ENCODE data around the gene PSME2.

Gene PSME2

DNA sequence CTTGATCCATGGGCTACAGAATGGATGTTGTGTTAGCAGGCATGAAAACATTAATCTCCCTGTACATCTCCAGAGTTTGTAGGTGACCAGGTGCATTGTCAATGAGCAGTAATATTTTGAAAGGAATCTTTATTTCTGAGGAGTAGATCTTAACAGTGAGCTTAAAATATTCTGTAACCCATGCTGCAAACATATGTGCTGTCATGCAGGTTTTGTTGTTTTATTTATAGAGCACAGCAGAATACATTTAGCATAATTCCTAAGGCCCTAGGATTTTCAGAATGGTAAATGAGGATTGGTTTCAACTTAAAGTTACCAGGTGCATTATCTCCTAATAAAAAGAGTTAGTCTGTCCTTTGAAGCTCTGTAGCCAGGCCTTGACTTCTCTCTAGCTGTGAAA is 19.5 kb downstream of the PSME2 start:
- no peak overlapping the region for H3K23ac ChIP-seq (ENCODE audit: low read length)
- no peaks in the 10 kb centered on the region for H3K79me1 ChIP-seq (ENCODE audit: low read length)
- no peak overlapping the region for H3K27ac ChIP-seq (ENCODE audit: low read depth, low read length)
- H2BK12ac ChIP-seq (ENCODE audit: low read length) = no peak overlapping the region
- no peak overlapping the region for H3K4me2 ChIP-seq (ENCODE audit: low read length)
- no peaks in the 10 kb centered on the region for H3K4me1 ChIP-seq (ENCODE audit: control insufficient read depth in 1 of 2, insufficient read depth in 2 of 2, low read length in 2 of 2)
- H3K9me3 ChIP-seq (ENCODE audit: insufficient read depth, low read depth, low read length) = no peaks in the 10 kb centered on the region
- H3K14ac ChIP-seq (ENCODE audit: low read length) = no peak overlapping the region
- H2BK120ac ChIP-seq (ENCODE audit: insufficient read depth, low read length, poor library complexity) = no peak overlapping the region
- H3K18ac ChIP-seq (ENCODE audit: low read length) = no peak overlapping the region
- H4K8ac ChIP-seq (ENCODE audit: low read depth, low read length) = no peak overlapping the region
- no peak overlapping the region for H3K4me3 ChIP-seq (ENCODE audit: low read depth, low read length)
- H2BK5ac ChIP-seq (ENCODE audit: low read depth, low read length, poor library complexity) = no peak overlapping the region
- H3K9ac ChIP-seq (ENCODE audit: low read length) = no peak overlapping the region
- no peaks in the 10 kb centered on the region for H3K27me3 ChIP-seq (ENCODE audit: insufficient read depth, low read length)
- H2AK5ac ChIP-seq (ENCODE audit: low read length) = no peak overlapping the region
- no peaks in the 10 kb centered on the region for H3K79me2 ChIP-seq (ENCODE audit: control insufficient read depth, insufficient read depth, low read length, poor library complexity)
- H2AFZ ChIP-seq (ENCODE audit: insufficient read depth, low read length, poor library complexity) = no peak overlapping the region
- no peak overlapping the region for H4K12ac ChIP-seq (ENCODE audit: low read depth, low read length)
- no peak overlapping the region for H4K91ac ChIP-seq (ENCODE audit: low read depth, low read length)
- no peak for DNase-seq
- peaks cover 7 to 17% of the 10 kb centered on the region in 2 experiments for H3K36me3 ChIP-seq (ENCODE audit: control insufficient read depth in 1 of 2, insufficient read depth in 2 of 2, low read length in 2 of 2)
- H3K4ac ChIP-seq (ENCODE audit: low read depth, low read length) = no peak overlapping the region

DNA sequence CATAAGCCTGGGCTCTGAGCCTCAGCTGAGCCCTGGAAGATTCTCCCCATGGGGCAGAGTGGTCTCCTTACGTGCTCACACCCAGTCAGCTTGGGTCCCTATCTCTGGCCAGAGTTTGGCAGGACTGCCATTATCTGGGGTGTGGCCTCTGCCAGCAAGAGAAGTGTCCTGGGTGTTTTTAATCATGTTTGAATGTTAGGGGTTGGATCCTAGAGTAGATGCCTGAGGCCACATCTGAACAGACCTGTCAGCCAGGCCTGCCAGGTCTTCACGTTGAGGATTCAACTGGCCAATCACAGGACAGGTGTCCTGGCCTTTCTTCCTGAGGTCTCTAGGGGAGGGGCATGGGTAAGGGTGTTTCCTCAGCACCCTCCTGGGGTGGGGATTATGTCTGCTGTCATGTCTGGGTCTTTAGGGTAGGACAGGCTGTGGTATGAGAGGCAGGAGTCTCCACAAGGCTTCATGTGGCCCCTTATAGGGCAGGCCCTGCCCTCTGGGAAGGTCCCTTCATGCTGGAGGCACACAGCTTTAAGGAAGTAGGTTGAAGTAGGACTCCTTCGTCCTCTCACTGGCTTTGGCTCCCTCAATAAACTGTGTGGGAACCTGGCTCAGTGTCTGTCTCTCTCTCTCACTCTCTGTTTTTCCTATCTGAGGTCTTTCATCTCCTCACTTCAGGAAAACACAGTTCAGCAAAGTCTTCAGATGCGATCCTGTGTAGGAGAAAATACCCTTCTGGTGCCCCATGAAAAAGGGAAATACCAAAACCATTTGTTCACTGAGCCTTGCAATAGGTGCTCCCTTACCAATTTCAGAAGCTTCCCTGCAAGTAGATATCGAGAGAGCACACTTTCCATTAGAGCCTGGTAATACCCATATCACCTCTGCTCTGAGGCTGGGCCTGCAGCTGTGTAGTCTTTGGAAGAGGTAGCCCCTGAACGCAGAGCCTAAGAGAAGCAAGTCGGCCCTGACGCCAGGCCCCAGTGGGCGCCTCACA is 22.7 kb downstream of the PSME2 start:
- H3K79me1 ChIP-seq (ENCODE audit: low read length) = no peaks in the 10 kb centered on the region

DNA sequence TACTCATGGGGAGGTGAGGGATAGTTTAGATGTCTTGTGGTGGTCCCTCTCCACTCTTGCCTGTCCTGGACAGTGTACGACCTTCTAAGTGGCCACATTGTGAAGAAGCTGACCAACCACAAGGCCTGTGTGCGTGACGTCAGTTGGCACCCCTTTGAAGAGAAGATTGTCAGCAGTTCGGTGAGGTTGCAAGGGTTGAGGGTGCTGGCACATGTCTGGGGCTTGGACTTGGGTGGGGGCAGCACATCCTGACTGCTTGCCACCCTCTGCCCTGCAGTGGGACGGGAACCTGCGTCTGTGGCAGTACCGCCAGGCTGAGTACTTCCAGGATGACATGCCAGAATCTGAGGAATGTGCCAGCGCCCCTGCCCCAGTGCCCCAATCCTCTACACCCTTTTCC is 23.5 kb downstream of the PSME2 start:
- no peak overlapping the region for H3K4me3 ChIP-seq (ENCODE audit: low read depth, low read length)
- H2BK120ac ChIP-seq (ENCODE audit: insufficient read depth, low read length, poor library complexity) = no peak overlapping the region
- no peak overlapping the region for H3K27ac ChIP-seq (ENCODE audit: low read depth, low read length)
- H3K23ac ChIP-seq (ENCODE audit: low read length) = no peak overlapping the region
- H3K79me1 ChIP-seq (ENCODE audit: low read length) = no peaks in the 10 kb centered on the region
- no peak overlapping the region for H3K18ac ChIP-seq (ENCODE audit: low read length)
- H2AK5ac ChIP-seq (ENCODE audit: low read length) = no peak overlapping the region
- H3K9ac ChIP-seq (ENCODE audit: low read length) = no peak overlapping the region
- H2BK5ac ChIP-seq (ENCODE audit: low read depth, low read length, poor library complexity) = no peak overlapping the region
- H4K91ac ChIP-seq (ENCODE audit: low read depth, low read length) = no peak overlapping the region
- DNase-seq = no peak
- no peak overlapping the region for H3K4ac ChIP-seq (ENCODE audit: low read depth, low read length)
- no peaks in the 10 kb centered on the region for H3K27me3 ChIP-seq (ENCODE audit: insufficient read depth, low read length)
- H4K8ac ChIP-seq (ENCODE audit: low read depth, low read length) = no peak overlapping the region
- no peak overlapping the region for H2BK12ac ChIP-seq (ENCODE audit: low read length)
- H3K4me2 ChIP-seq (ENCODE audit: low read length) = no peak overlapping the region
- no peaks in the 10 kb centered on the region for H3K79me2 ChIP-seq (ENCODE audit: control insufficient read depth, insufficient read depth, low read length, poor library complexity)
- WGBS (ENCODE audit: extremely low coverage, insufficient coverage, insufficient read length) = no CpG with 5 or more reads among the region's 8 CpGs
- H3K4me1 ChIP-seq (ENCODE audit: control insufficient read depth in 1 of 2, insufficient read depth in 2 of 2, low read length in 2 of 2) = no peaks in the 10 kb centered on the region
- no peak overlapping the region for H2AFZ ChIP-seq (ENCODE audit: insufficient read depth, low read length, poor library complexity)
- peaks cover 33 to 50% of the 10 kb centered on the region in 2 experiments for H3K36me3 ChIP-seq (ENCODE audit: control insufficient read depth in 1 of 2, insufficient read depth in 2 of 2, low read length in 2 of 2)
- no peak overlapping the region for H4K12ac ChIP-seq (ENCODE audit: low read depth, low read length)
- H3K14ac ChIP-seq (ENCODE audit: low read length) = no peak overlapping the region
- peaks cover 2% of the 10 kb centered on the region for H3K9me3 ChIP-seq (ENCODE audit: insufficient read depth, low read depth, low read length)

More for the DNA sequence above, 22.7 kb downstream of the PSME2 start:
- Histone ChIP-seq H2AFZ (ENCODE audit: insufficient read depth, low read length, poor library complexity) (no peak overlapping the region), H3K9me3 (ENCODE audit: insufficient read depth, low read depth, low read length) (peaks cover 2% of the 10 kb centered on the region), H4K8ac (ENCODE audit: low read depth, low read length) (no peak overlapping the region), H2BK120ac (ENCODE audit: insufficient read depth, low read length, poor library complexity) (no peak overlapping the region), H2BK12ac (ENCODE audit: low read length) (no peak overlapping the region), H3K4ac (ENCODE audit: low read depth, low read length) (no peak overlapping the region), H3K18ac (ENCODE audit: low read length) (no peak overlapping the region), H3K27ac (ENCODE audit: low read depth, low read length) (no peak overlapping the region), H3K4me1 (ENCODE audit: control insufficient read depth in 1 of 2, insufficient read depth in 2 of 2, low read length in 2 of 2) (no peaks in the 10 kb centered on the region), H3K9ac (ENCODE audit: low read length) (no peak overlapping the region), H4K12ac (ENCODE audit: low read depth, low read length) (no peak overlapping the region), H3K4me3 (ENCODE audit: low read depth, low read length) (no peak overlapping the region), H3K79me2 (ENCODE audit: control insufficient read depth, insufficient read depth, low read length, poor library complexity) (no peaks in the 10 kb centered on the region), H3K14ac (ENCODE audit: low read length) (no peak overlapping the region), H3K4me2 (ENCODE audit: low read length) (no peak overlapping the region), H3K23ac (ENCODE audit: low read length) (no peak overlapping the region), H2BK5ac (ENCODE audit: low read depth, low read length, poor library complexity) (no peak overlapping the region), H2AK5ac (ENCODE audit: low read length) (no peak overlapping the region), H3K27me3 (ENCODE audit: insufficient read depth, low read length) (no peaks in the 10 kb centered on the region), H3K36me3 (ENCODE audit: control insufficient read depth in 1 of 2, insufficient read depth in 2 of 2, low read length in 2 of 2) (peaks cover 29 to 43% of the 10 kb centered on the region in 2 experiments), H4K91ac (ENCODE audit: low read depth, low read length) (no peak overlapping the region)
- no CpG with 5 or more reads among the region's 9 CpGs for WGBS (ENCODE audit: extremely low coverage, insufficient coverage, insufficient read length)
- DNase-seq = no peak

DNA sequence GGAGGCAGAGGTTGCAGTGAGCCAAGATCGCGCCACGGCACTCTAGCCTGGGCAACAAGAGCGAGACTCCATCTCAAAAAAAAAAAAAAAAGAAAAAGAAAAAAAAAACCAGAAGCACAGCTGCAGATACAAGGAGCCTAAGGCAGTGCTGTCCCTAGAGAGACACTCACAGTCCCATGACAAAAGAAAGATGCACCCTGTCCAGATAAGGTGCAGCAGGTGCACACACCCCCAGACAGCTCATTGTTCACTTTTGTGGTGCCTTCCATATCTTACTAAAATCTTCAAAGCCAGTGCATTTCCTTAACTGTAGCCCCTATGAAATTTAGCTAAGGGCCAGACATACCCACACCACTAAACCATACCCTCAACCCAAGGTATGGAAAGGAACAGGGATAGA is 24.0 kb downstream of the PSME2 start:
- no peaks in the 10 kb centered on the region for H3K27me3 ChIP-seq (ENCODE audit: insufficient read depth, low read length)
- H3K4me2 ChIP-seq (ENCODE audit: low read length) = no peak overlapping the region
- no peak overlapping the region for H2BK120ac ChIP-seq (ENCODE audit: insufficient read depth, low read length, poor library complexity)
- no peak overlapping the region for H4K91ac ChIP-seq (ENCODE audit: low read depth, low read length)
- no peak overlapping the region for H3K9ac ChIP-seq (ENCODE audit: low read length)
- H3K4ac ChIP-seq (ENCODE audit: low read depth, low read length) = no peak overlapping the region
- no peak overlapping the region for H4K8ac ChIP-seq (ENCODE audit: low read depth, low read length)
- H3K36me3 ChIP-seq (ENCODE audit: control insufficient read depth in 1 of 2, insufficient read depth in 2 of 2, low read length in 2 of 2) = peaks cover 33 to 53% of the 10 kb centered on the region in 2 experiments
- H3K18ac ChIP-seq (ENCODE audit: low read length) = no peak overlapping the region
- no peak overlapping the region for H2AK5ac ChIP-seq (ENCODE audit: low read length)
- DNase-seq = no peak
- no peak overlapping the region for H3K4me3 ChIP-seq (ENCODE audit: low read depth, low read length)
- H3K27ac ChIP-seq (ENCODE audit: low read depth, low read length) = no peak overlapping the region
- H3K79me1 ChIP-seq (ENCODE audit: low read length) = no peaks in the 10 kb centered on the region
- no peaks in the 10 kb centered on the region for H3K4me1 ChIP-seq (ENCODE audit: control insufficient read depth in 1 of 2, insufficient read depth in 2 of 2, low read length in 2 of 2)
- no peak overlapping the region for H3K23ac ChIP-seq (ENCODE audit: low read length)
- no peak overlapping the region for H3K14ac ChIP-seq (ENCODE audit: low read length)
- H3K9me3 ChIP-seq (ENCODE audit: insufficient read depth, low read depth, low read length) = peaks cover 2% of the 10 kb centered on the region
- no peak overlapping the region for H2AFZ ChIP-seq (ENCODE audit: insufficient read depth, low read length, poor library complexity)
- WGBS (ENCODE audit: extremely low coverage, insufficient coverage, insufficient read length) = no CpG with 5 or more reads among the region's 4 CpGs
- no peaks in the 10 kb centered on the region for H3K79me2 ChIP-seq (ENCODE audit: control insufficient read depth, insufficient read depth, low read length, poor library complexity)
- H2BK12ac ChIP-seq (ENCODE audit: low read length) = no peak overlapping the region
- H4K12ac ChIP-seq (ENCODE audit: low read depth, low read length) = no peak overlapping the region
- no peak overlapping the region for H2BK5ac ChIP-seq (ENCODE audit: low read depth, low read length, poor library complexity)

Data from trophoblast cell (in vitro differentiated cells and primary cell).